HCT116 (cell line): ENCODE results near the gene NOP10. TPM values are rescaled to one million over a fixed set of nuclear protein-coding genes. Genes with fewer than 3 reads are reported as not detected.

ENCODE experiments used
- ATAC-seq: fragments of 200-7000 bp; cut with Tn5 transposase; 2 replicates; pipeline ENCODE4 v1.9.1; 2020; ENCODE audit warnings: mild to moderate bottlenecking, moderate library complexity
- BruUV-seq: library from RNA; stranded (reverse); fragments of 400-500 nt; replicated peaks from 2 replicates; lab custom pipeline; 2021; lab: Mats Ljungman, UMichigan
- CTCF ChIA-PET: fragments of 300-600 bp; sonication (Branson Sonifier 250); formaldehyde crosslinking; loops from one replicate; lab custom pipeline; 2021; ENCODE audit warnings: antibody characterized with exemption; lab: Charles Lee
- POLR2A ChIA-PET: fragments of 300-600, 350-600 bp; sonication (Branson Sonifier 250); formaldehyde crosslinking; loops from one replicate; lab custom pipeline; 2021; ENCODE audit warnings: antibody characterized with exemption; lab: Charles Lee
- RAD21 ChIA-PET, 2 experiments: fragments of 300-600 bp; sonication (Branson Sonifier 250); formaldehyde crosslinking; loops; one replicate each; lab custom pipeline; 2023; ENCODE audit warnings: low total read pairs in 2 of 2; ENCODE audit not compliant: uncharacterized antibody in 2 of 2, unreplicated experiment in 2 of 2, low non-redundant PET in 1 of 2; lab: Charles Lee
- DNase-seq: peaks from one replicate; pipeline ENCODE4 v3.0.0-alpha.2; 2010; ENCODE audit warnings: low read depth, low spot score
- H2AFZ ChIP-seq: fragments of 200-600 bp; shearing (Covaris generic), sonication (generic); 2 replicates; pipeline ENCODE4 v1.6.1; 2017; ENCODE audit warnings: low read depth, mixed run types, mixed read lengths, antibody characterized with exemption, low read length; ENCODE audit not compliant: poor library complexity, severe bottlenecking
- H3K27ac ChIP-seq: 2 replicates; pipeline ENCODE4 v1.5.1; 2012; ENCODE audit warnings: low read depth, low read length
- H3K27me3 ChIP-seq: fragments of 200-600 bp; sonication (generic); 2 replicates; pipeline ENCODE4 v1.6.1; 2016; ENCODE audit warnings: mixed run types, low read length, mixed read lengths; ENCODE audit not compliant: insufficient read depth
- H3K36me3 ChIP-seq, 2 experiments: fragments of 200-500 bp in 1 of 2; fragments of 200-600 bp in 1 of 2; sonication (Bioruptor generic) in 1 of 2; sonication (generic) in 1 of 2; 2 replicates each; pipeline versions ENCODE4 v1.5.1 to v1.6.1; 2014 to 2016; ENCODE audit warnings: low read length in 2 of 2, inconsistent platforms in 1 of 2, mixed read lengths in 1 of 2, mixed run types in 1 of 2; ENCODE audit not compliant: insufficient read depth in 2 of 2, control insufficient read depth in 1 of 2
- H3K4me1 ChIP-seq, 2 experiments: fragments of 200-600 bp in 1 of 2; sonication (generic) in 1 of 2; 2 replicates each; pipeline versions ENCODE4 v1.5.1 to v1.6.1; 2012 to 2017; ENCODE audit warnings: low read length in 2 of 2, inconsistent platforms in 1 of 2, mild to moderate bottlenecking in 1 of 2, mixed read lengths in 1 of 2, mixed run types in 1 of 2, moderate library complexity in 1 of 2; ENCODE audit not compliant: insufficient read depth in 2 of 2, control insufficient read depth in 1 of 2
- H3K4me2 ChIP-seq: fragments of 200-600 bp; sonication (generic); 2 replicates; pipeline ENCODE4 v1.6.1; 2017; ENCODE audit warnings: mixed run types, low read length, mixed read lengths
- H3K4me3 ChIP-seq, 2 experiments: fragments of 200-600 bp in 1 of 2; sonication (generic) in 1 of 2; replicated peaks in 1 of 2; 2 replicates each; pipeline ENCODE4 v1.5.1; 2011 to 2016; ENCODE audit warnings: low read length in 2 of 2, control low read depth in 1 of 2, low read depth in 1 of 2, mild to moderate bottlenecking in 1 of 2, mixed read lengths in 1 of 2, mixed run types in 1 of 2
- H3K79me2 ChIP-seq: fragments of 200-600 bp; sonication (generic); 2 replicates; pipeline ENCODE4 v1.6.1; 2017; ENCODE audit warnings: mild to moderate bottlenecking, mixed run types, low read length, moderate library complexity, mixed read lengths; ENCODE audit not compliant: insufficient read depth
- H3K9ac ChIP-seq: fragments of 200-600 bp; sonication (generic); 2 replicates; pipeline ENCODE4 v1.6.1; 2016; ENCODE audit warnings: low read length, mixed read lengths
- H3K9me2 ChIP-seq: fragments of 200-600 bp; sonication (generic), shearing (Covaris generic); 2 replicates; pipeline ENCODE4 v1.6.1; 2017; ENCODE audit warnings: mixed run types, mild to moderate bottlenecking, moderate library complexity; ENCODE audit not compliant: insufficient read depth
- H3K9me3 ChIP-seq, 2 experiments: fragments of 200-500 bp in 1 of 2; fragments of 200-600 bp in 1 of 2; sonication (Bioruptor generic) in 1 of 2; sonication (generic) in 1 of 2; 2 replicates each; pipeline ENCODE4 v1.6.1; 2014 to 2017; ENCODE audit warnings: low read length in 2 of 2, mixed read lengths in 2 of 2, inconsistent platforms in 1 of 2, low read depth in 1 of 2, mild to moderate bottlenecking in 1 of 2, mixed run types in 1 of 2, moderate library complexity in 1 of 2; ENCODE audit not compliant: control insufficient read depth in 1 of 2, insufficient read depth in 1 of 2
- H4K20me1 ChIP-seq: fragments of 200-600 bp; sonication (generic), shearing (Covaris generic); 2 replicates; pipeline ENCODE4 v1.6.1; 2017; ENCODE audit warnings: mixed run types, mild to moderate bottlenecking, moderate library complexity; ENCODE audit not compliant: insufficient read depth
- CBX3 ChIP-seq: IDR thresholded peaks from 2 replicates; pipeline ENCODE4 v1.6.1; 2012; ENCODE audit warnings: low read depth
- CEBPB ChIP-seq: IDR thresholded peaks from 2 replicates; pipeline ENCODE4 v1.6.1; 2012; ENCODE audit warnings: low read depth
- EGR1 ChIP-seq: IDR thresholded peaks from 2 replicates; pipeline ENCODE4 v1.6.1; 2012; ENCODE audit warnings: low read depth
- ELF1 ChIP-seq: IDR thresholded peaks from 2 replicates; pipeline ENCODE4 v1.6.1; 2012; ENCODE audit warnings: low read depth, borderline replicate concordance
- EZH2phosphoT487 ChIP-seq: fragments of 200-600 bp; IDR thresholded peaks from 2 replicates; pipeline ENCODE4 v1.6.1; 2018; ENCODE audit warnings: antibody characterized with exemption, borderline replicate concordance
- FOSL1 ChIP-seq: IDR thresholded peaks from 2 replicates; pipeline ENCODE4 v1.6.1; 2012; ENCODE audit warnings: low read depth
- MAX ChIP-seq: IDR thresholded peaks from 2 replicates; pipeline ENCODE4 v1.6.1; 2012
- POLR2AphosphoS5 ChIP-seq: IDR thresholded peaks from 2 replicates; pipeline ENCODE4 v1.6.1; 2011; ENCODE audit warnings: mild to moderate bottlenecking, low read depth, low read length, moderate library complexity
- RAD21 ChIP-seq: IDR thresholded peaks from 2 replicates; pipeline ENCODE4 v1.6.1; 2012; ENCODE audit warnings: low read depth, mild to moderate bottlenecking
- SIN3A ChIP-seq: IDR thresholded peaks from 2 replicates; pipeline ENCODE4 v1.6.1; 2012; ENCODE audit warnings: low read depth
- TCF7L2 ChIP-seq: IDR thresholded peaks from 2 replicates; pipeline ENCODE4 v1.7.0; 2011; ENCODE audit warnings: borderline replicate concordance, inconsistent platforms; ENCODE audit not compliant: insufficient read depth, insufficient read length; ENCODE audit errors: extremely low read depth
- ZFX ChIP-seq: fragments of 450-650 bp; IDR thresholded peaks from 2 replicates; pipeline ENCODE4 v1.6.1; 2017
- intact Hi-C: fragments of 100-400 bp; cut with micrococcal nuclease; formaldehyde crosslinking; loops from 2 replicates; pipeline ENCODE4 v1.10.0; 2022
- total RNA-seq: library from RNA; stranded (reverse); gene quantifications from one replicate; pipeline ENCODE4 v1.2.1, GENCODE V29; 2021; ENCODE audit not compliant: unreplicated experiment
- TF ChIP-seq, protein P1 (sequence below), 3 experiments: fragments of 200-600 bp in 1 of 3; sonication (generic) in 1 of 3; IDR thresholded peaks in 2 of 3; conservative IDR thresholded peaks in 1 of 3; 2 replicates each; pipeline ENCODE4 v1.5.1; 2012 to 2017; ENCODE audit warnings: low read depth in 2 of 3, low read length in 2 of 3, antibody characterized with exemption in 1 of 3, borderline replicate concordance in 1 of 3, control low read depth in 1 of 3, mild to moderate bottlenecking in 1 of 3, mixed read lengths in 1 of 3, mixed run types in 1 of 3, moderate library complexity in 1 of 3; ENCODE audit not compliant: insufficient read depth in 1 of 3

NOP10 gene
- total RNA-seq, 1 experiment from 2014 or later: 216 TPM

DNA sequence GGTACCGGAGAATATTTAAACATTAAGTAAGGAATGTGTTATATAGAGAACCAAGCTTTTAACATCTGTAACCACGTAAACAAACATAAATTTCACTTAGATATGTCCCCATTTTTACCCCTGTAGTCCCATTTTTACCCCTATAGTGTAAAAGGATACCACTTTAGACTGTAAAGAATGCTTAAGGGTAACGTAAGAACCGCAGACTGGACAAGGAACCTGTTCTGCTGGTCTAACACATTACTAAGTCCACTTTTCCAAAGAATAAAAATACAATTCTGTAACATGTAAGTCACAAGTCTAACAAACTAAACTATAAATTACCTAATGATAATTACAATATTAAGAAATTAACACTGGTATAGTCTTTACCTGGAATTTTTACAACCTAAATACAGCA, 8.3 kb downstream of the NOP10 start:
- peaks cover 3 to 20% of the 10 kb centered on the region in 2 experiments; a peak in 3 of 4 replicates for H3K4me1 ChIP-seq
- DNase-seq: no peak
- no peaks in the 10 kb centered on the region for H4K20me1 ChIP-seq
- H3K4me2 ChIP-seq: no peak overlapping the region
- no peak for TF ChIP-seq MAX
- no peak for TF ChIP-seq EZH2phosphoT487
- TF ChIP-seq, protein P1, sequence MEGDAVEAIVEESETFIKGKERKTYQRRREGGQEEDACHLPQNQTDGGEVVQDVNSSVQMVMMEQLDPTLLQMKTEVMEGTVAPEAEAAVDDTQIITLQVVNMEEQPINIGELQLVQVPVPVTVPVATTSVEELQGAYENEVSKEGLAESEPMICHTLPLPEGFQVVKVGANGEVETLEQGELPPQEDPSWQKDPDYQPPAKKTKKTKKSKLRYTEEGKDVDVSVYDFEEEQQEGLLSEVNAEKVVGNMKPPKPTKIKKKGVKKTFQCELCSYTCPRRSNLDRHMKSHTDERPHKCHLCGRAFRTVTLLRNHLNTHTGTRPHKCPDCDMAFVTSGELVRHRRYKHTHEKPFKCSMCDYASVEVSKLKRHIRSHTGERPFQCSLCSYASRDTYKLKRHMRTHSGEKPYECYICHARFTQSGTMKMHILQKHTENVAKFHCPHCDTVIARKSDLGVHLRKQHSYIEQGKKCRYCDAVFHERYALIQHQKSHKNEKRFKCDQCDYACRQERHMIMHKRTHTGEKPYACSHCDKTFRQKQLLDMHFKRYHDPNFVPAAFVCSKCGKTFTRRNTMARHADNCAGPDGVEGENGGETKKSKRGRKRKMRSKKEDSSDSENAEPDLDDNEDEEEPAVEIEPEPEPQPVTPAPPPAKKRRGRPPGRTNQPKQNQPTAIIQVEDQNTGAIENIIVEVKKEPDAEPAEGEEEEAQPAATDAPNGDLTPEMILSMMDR (IDR thresholded peaks at IDR 0.05 in 2 of 3, conservative IDR thresholded peaks at IDR 0.05 in 1 of 3; ENCODE audit: borderline replicate concordance in 1 of 3, insufficient read depth in 1 of 3, low read depth in 2 of 3, low read length in 2 of 3): no peak
- TF ChIP-seq RAD21: no peak
- no peak for TF ChIP-seq TCF7L2
- TF ChIP-seq FOSL1: no peak
- no peak for TF ChIP-seq SIN3A
- no peaks in the 10 kb centered on the region for H3K9me2 ChIP-seq
- peaks cover 7 to 9% of the 10 kb centered on the region in 2 experiments; a peak in 3 of 4 replicates for H3K36me3 ChIP-seq
- no peak overlapping the region for H3K4me3 ChIP-seq
- RAD21 ChIA-PET: no interaction called here
- CTCF ChIA-PET: no interaction called here
- H3K27me3 ChIP-seq: no peaks in the 10 kb centered on the region
- peaks cover 10% of the 10 kb centered on the region for H3K79me2 ChIP-seq
- H3K9me3 ChIP-seq: no peaks in the 10 kb centered on the region
- no TSS peak for BruUV-seq
- intact Hi-C loops: loop anchor here (5.0 kb wide), 1 partner anchor 97 kb away; no protein-coding TSS in a partner anchor
- no peak overlapping the region for H2AFZ ChIP-seq
- POLR2A ChIA-PET: no interaction called here
- no peak for ATAC-seq
- no peak overlapping the region for H3K27ac ChIP-seq
- no peak overlapping the region for H3K9ac ChIP-seq

GRCh38 chr15:34332553-34333120, 10.3 kb downstream of the NOP10 start:
- no TSS peak for BruUV-seq
- Histone ChIP-seq H3K9me3 (no peaks in the 10 kb centered on the region), H4K20me1 (no peaks in the 10 kb centered on the region), H3K4me2 (no peak overlapping the region), H2AFZ (no peak overlapping the region), H3K4me3 (no peak overlapping the region), H3K9me2 (no peaks in the 10 kb centered on the region), H3K4me1 (peaks cover 3 to 8% of the 10 kb centered on the region in 2 experiments; a peak in 2 of 4 replicates), H3K79me2 (no peaks in the 10 kb centered on the region), H3K36me3 (no peaks in the 10 kb centered on the region), H3K27me3 (no peaks in the 10 kb centered on the region), H3K27ac (no peak overlapping the region), H3K9ac (no peak overlapping the region)
- no peak for ATAC-seq
- intact Hi-C loops: no loop called here
- no peak for TF ChIP-seq ZFX
- no peak for TF ChIP-seq RAD21
- TF ChIP-seq CBX3: no peak
- no peak for TF ChIP-seq FOSL1
- TF ChIP-seq ELF1: no peak
- no peak for TF ChIP-seq EGR1
- no peak for TF ChIP-seq TCF7L2
- no peak for TF ChIP-seq POLR2AphosphoS5
- no peak for TF ChIP-seq CEBPB
- RAD21 ChIA-PET: no interaction called here
- POLR2A ChIA-PET: interaction anchor here (0.7 kb wide), 1 partner anchor 8 kb away, joined by 3 read pairs; no protein-coding TSS in a partner anchor
- CTCF ChIA-PET: no interaction called here
- DNase-seq: no peak
